ENCODE measurements around the gene MSH5.

DNA sequence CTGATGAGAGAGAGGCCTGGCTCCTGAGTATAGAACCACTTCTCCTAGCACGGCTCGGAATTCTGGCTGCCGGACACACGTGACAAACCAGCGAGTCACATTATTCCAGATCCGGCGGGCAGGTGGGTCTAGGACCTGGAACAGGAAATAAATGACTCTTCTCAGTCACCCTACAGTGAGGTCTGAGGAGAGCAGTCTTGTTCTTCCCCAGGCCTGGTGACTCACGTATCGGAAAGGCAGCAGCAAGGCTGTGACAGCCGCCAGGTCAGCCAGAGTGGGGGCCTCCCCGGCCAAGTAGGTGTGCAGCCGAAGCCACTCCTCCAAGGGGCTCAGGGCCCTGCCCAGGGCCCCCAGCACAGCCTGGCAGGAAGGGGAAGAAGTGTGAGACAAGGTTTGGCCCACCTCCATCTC lies 53.0 kb downstream of the MSH5 start:
- TF ChIP-seq CTCF (IDR thresholded peaks at IDR 0.05) (no peak), POLR2A (IDR thresholded peaks at IDR 0.05) (no peak)
